Astrocyte of the spinal cord (primary cell): Measurements from ENCODE around the gene POLD2.

Source experiments
- DNase-seq: peaks from one replicate; pipeline ENCODE4 v3.0.0; 2011; ENCODE audit warnings: low read depth, low spot score
- H3K4me3 ChIP-seq: 2 replicates; pipeline ENCODE4 v1.5.1; 2011; ENCODE audit warnings: low read depth, mild to moderate bottlenecking, low read length, moderate library complexity
- CTCF ChIP-seq: IDR thresholded peaks from 2 replicates; pipeline ENCODE4 v1.5.1; 2012; ENCODE audit warnings: low read depth, mild to moderate bottlenecking, low read length, inconsistent platforms
- in situ Hi-C: cut with HindIII; loops from 2 replicates; pipeline ENCODE4 v1.10.0; 2017; ENCODE audit warnings: low sequenced_read_pairs

The POLD2 gene

GRCh38 chr7:44080686-44081265 is 42.6 kb downstream of the POLD2 start:
- in situ Hi-C loops: no loop called here
- DNase-seq: no peak
- no peak for TF ChIP-seq CTCF
- no peak overlapping the region for H3K4me3 ChIP-seq

- no peak for TF ChIP-seq CTCF
- DNase-seq: no peak
- in situ Hi-C loops: no loop called here
- no peak overlapping the region for H3K4me3 ChIP-seq
Measured at GRCh38 chr7:44080118-44080517, 43.2 kb downstream of the POLD2 start.

GRCh38 chr7:44079331-44080021 is 43.9 kb downstream of the POLD2 start:
- H3K4me3 ChIP-seq: no peak overlapping the region
- DNase-seq: no peak
- TF ChIP-seq CTCF: no peak
- in situ Hi-C loops: no loop called here

GRCh38 chr7:44078521-44078920 is 44.8 kb downstream of the POLD2 start:
- no peak for TF ChIP-seq CTCF
- DNase-seq: no peak
- in situ Hi-C loops: no loop called here
- H3K4me3 ChIP-seq: no peak overlapping the region

- H3K4me3 ChIP-seq: no peak overlapping the region
- in situ Hi-C loops: no loop called here
- DNase-seq: no peak
- TF ChIP-seq CTCF: no peak
Measured at GRCh38 chr7:44077681-44078091, 45.7 kb downstream of the POLD2 start.

- no peak for TF ChIP-seq CTCF
- H3K4me3 ChIP-seq: no peak overlapping the region
- in situ Hi-C loops: no loop called here
- no peak for DNase-seq
Measured at GRCh38 chr7:44077061-44077460, 46.3 kb downstream of the POLD2 start.
